HEK293 (cell line): ENCODE measurements around the gene PTPRN2.

Experiments used
- CTCF ChIA-PET: fragments of 350-600 bp; formaldehyde crosslinking; extraction: SDS; loops from one replicate; lab custom pipeline; 2021; ENCODE audit warnings: antibody characterized with exemption; lab: Yijun Ruan, JAX
- POLR2A ChIA-PET: fragments of 300-600 bp; formaldehyde crosslinking; extraction: SDS; loops from one replicate; lab custom pipeline; 2020; ENCODE audit warnings: antibody characterized with exemption, inconsistent platforms; lab: Yijun Ruan, JAX
- H3K27ac ChIP-seq: fragments of 200-500 bp; sonication (Bioruptor generic); 2 replicates; pipeline ENCODE4 v1.5.1; 2014; ENCODE audit warnings: low read depth, low read length, control low read depth, inconsistent platforms; ENCODE audit errors: extremely low read depth
- H3K36me3 ChIP-seq, 2 experiments: fragments of 200-500 bp in 1 of 2; sonication (Bioruptor generic) in 1 of 2; 1 replicate in 1 of 2; 2 replicates in 1 of 2; pipeline ENCODE4 v1.5.1; 2014 to 2017; ENCODE audit warnings: inconsistent platforms in 2 of 2, low read length in 2 of 2; ENCODE audit not compliant: control insufficient read depth in 2 of 2, insufficient read depth in 1 of 2
- H3K4me1 ChIP-seq: fragments of 200-500 bp; sonication (Bioruptor generic); 2 replicates; pipeline ENCODE4 v1.5.1; 2014; ENCODE audit warnings: mild to moderate bottlenecking, low read length, inconsistent platforms; ENCODE audit not compliant: control insufficient read depth, insufficient read depth
- H3K4me3 ChIP-seq: 2 replicates; pipeline ENCODE4 v1.5.1; 2011; ENCODE audit warnings: low read depth, mild to moderate bottlenecking, control low read depth, low read length, moderate library complexity
- H3K9me3 ChIP-seq: fragments of 200-500 bp; sonication (Bioruptor generic); 2 replicates; pipeline ENCODE4 v1.5.1; 2014; ENCODE audit warnings: low read depth, low read length, inconsistent platforms; ENCODE audit not compliant: control insufficient read depth, insufficient read depth
- GLI2 ChIP-seq: fragments of 450-650 bp; formaldehyde crosslinking; IDR thresholded peaks from 2 replicates; pipeline ENCODE4; 2017; ENCODE audit warnings: missing biosample characterization, missing genetic modification characterization, low read depth, borderline replicate concordance
- KLF7 ChIP-seq: fragments of 450-650 bp; formaldehyde crosslinking; IDR thresholded peaks from 2 replicates; pipeline ENCODE4 v1.5.1; 2016; ENCODE audit warnings: missing biosample characterization, missing genetic modification characterization, borderline replicate concordance
- PRDM1 ChIP-seq: fragments of 450-650 bp; formaldehyde crosslinking; IDR thresholded peaks from 2 replicates; pipeline ENCODE4; 2016; ENCODE audit warnings: missing biosample characterization, missing genetic modification characterization
- PRDM2 ChIP-seq: fragments of 450-650 bp; formaldehyde crosslinking; IDR thresholded peaks from 2 replicates; pipeline ENCODE4 v1.5.1; 2016; ENCODE audit warnings: missing biosample characterization, missing genetic modification characterization, borderline replicate concordance
- ZBTB17 ChIP-seq: fragments of 450-650 bp; formaldehyde crosslinking; IDR thresholded peaks from 2 replicates; pipeline ENCODE4 v1.5.1; 2016; ENCODE audit warnings: missing biosample characterization, missing genetic modification characterization
- ZFP69B ChIP-seq: fragments of 450-650 bp; formaldehyde crosslinking; IDR thresholded peaks from 2 replicates; pipeline ENCODE4 v1.5.1; 2016; ENCODE audit warnings: missing biosample characterization, missing genetic modification characterization
- ZNF133 ChIP-seq: fragments of 450-650 bp; formaldehyde crosslinking; IDR thresholded peaks from 2 replicates; pipeline ENCODE4 v1.5.1; 2016; ENCODE audit warnings: missing biosample characterization, missing genetic modification characterization
- ZNF146 ChIP-seq: fragments of 450-650 bp; formaldehyde crosslinking; IDR thresholded peaks from 2 replicates; pipeline ENCODE4 v1.5.1; 2016; ENCODE audit warnings: missing biosample characterization, missing genetic modification characterization
- ZNF23 ChIP-seq: fragments of 450-650 bp; formaldehyde crosslinking; IDR thresholded peaks from 2 replicates; pipeline ENCODE4 v1.5.1; 2016; ENCODE audit warnings: missing biosample characterization, missing genetic modification characterization, borderline replicate concordance
- ZNF350 ChIP-seq: fragments of 450-650 bp; formaldehyde crosslinking; IDR thresholded peaks from 2 replicates; pipeline ENCODE4 v1.5.0; 2017; ENCODE audit warnings: missing biosample characterization, mild to moderate bottlenecking, missing genetic modification characterization
- ZNF48 ChIP-seq: fragments of 450-650 bp; formaldehyde crosslinking; IDR thresholded peaks from 2 replicates; pipeline ENCODE4 v1.5.1; 2016; ENCODE audit warnings: missing biosample characterization, missing genetic modification characterization
- ZNF571 ChIP-seq: fragments of 450-650 bp; formaldehyde crosslinking; IDR thresholded peaks from 2 replicates; pipeline ENCODE4 v1.5.0; 2017; ENCODE audit warnings: missing biosample characterization, missing genetic modification characterization
- ZNF664 ChIP-seq: fragments of 450-650 bp; formaldehyde crosslinking; IDR thresholded peaks from 2 replicates; pipeline ENCODE4 v1.5.1; 2016; ENCODE audit warnings: missing biosample characterization, missing genetic modification characterization
- ZXDB ChIP-seq: fragments of 450-650 bp; formaldehyde crosslinking; IDR thresholded peaks from 2 replicates; pipeline ENCODE4 v1.5.1; 2016; ENCODE audit warnings: missing biosample characterization, missing genetic modification characterization
- TF ChIP-seq, protein P1 (sequence below): fragments of 450-650 bp; formaldehyde crosslinking; IDR thresholded peaks from 2 replicates; pipeline ENCODE4 v1.5.1; 2017; ENCODE audit warnings: missing biosample characterization, missing genetic modification characterization

PTPRN2 gene

DNA sequence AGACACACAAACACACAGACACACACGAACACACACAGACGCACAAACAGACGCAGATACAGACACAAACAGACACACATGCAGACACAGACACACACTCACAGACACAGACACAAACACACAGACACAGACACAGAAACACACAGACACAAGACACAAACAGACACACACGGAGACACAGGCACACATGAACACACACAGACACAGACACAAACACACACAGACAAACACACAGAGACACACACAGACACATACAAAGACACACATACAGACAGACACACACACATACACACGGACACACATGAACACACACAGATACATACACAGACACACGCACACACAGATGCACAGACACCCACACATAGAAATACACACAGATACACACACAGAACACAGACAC is 815.9 kb downstream of the PTPRN2 start:
- CTCF ChIA-PET, result no interaction called here
- no peaks in the 10 kb centered on the region for H3K36me3 ChIP-seq
- POLR2A ChIA-PET, result no interaction called here
- no peak overlapping the region for H3K4me3 ChIP-seq
- no peak overlapping the region for H3K27ac ChIP-seq
- TF ChIP-seq ZNF664, result no peak
- no peak for TF ChIP-seq ZBTB17
- TF ChIP-seq ZNF146 (tag by site-specific recombination), result 0 out of 2 replicates have a peak, but pooled peaks have one; percentile 13
- peak; percentile 69; the same call in 1 of the 2 replicates for TF ChIP-seq ZNF48 (tag by site-specific recombination)
- H3K4me1 ChIP-seq, result no peaks in the 10 kb centered on the region
- no peaks in the 10 kb centered on the region for H3K9me3 ChIP-seq

GRCh38 chr7:157770716-157771320 is 816.8 kb downstream of the PTPRN2 start:
- no peak for TF ChIP-seq ZXDB (tag by site-specific recombination)
- no peak for TF ChIP-seq ZNF133 (tag by site-specific recombination)
- TF ChIP-seq KLF7 (tag by site-specific recombination), result no peak
- no peak for TF ChIP-seq PRDM2 (tag by site-specific recombination)
- TF ChIP-seq ZFP69B (tag by site-specific recombination), result no peak
- TF ChIP-seq ZNF350 (tag by site-specific recombination), result no peak
- no peak for TF ChIP-seq GLI2 (tag by site-specific recombination)
- no peak for TF ChIP-seq ZNF23 (tag by site-specific recombination)
- no peak for TF ChIP-seq PRDM1 (tag by site-specific recombination)
- TF ChIP-seq, protein P1, sequence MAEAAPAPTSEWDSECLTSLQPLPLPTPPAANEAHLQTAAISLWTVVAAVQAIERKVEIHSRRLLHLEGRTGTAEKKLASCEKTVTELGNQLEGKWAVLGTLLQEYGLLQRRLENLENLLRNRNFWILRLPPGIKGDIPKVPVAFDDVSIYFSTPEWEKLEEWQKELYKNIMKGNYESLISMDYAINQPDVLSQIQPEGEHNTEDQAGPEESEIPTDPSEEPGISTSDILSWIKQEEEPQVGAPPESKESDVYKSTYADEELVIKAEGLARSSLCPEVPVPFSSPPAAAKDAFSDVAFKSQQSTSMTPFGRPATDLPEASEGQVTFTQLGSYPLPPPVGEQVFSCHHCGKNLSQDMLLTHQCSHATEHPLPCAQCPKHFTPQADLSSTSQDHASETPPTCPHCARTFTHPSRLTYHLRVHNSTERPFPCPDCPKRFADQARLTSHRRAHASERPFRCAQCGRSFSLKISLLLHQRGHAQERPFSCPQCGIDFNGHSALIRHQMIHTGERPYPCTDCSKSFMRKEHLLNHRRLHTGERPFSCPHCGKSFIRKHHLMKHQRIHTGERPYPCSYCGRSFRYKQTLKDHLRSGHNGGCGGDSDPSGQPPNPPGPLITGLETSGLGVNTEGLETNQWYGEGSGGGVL (tag by site-specific recombination), result no peak
- TF ChIP-seq ZNF571 (tag by site-specific recombination), result no peak
- POLR2A ChIA-PET, result no interaction called here

More at GRCh38 chr7:157770716-157771320, 816.8 kb downstream of the PTPRN2 start:
- Histone ChIP-seq H3K4me3 (no peak overlapping the region), H3K36me3 (no peaks in the 10 kb centered on the region), H3K27ac (no peak overlapping the region), H3K4me1 (no peaks in the 10 kb centered on the region), H3K9me3 (no peaks in the 10 kb centered on the region)
- CTCF ChIA-PET, result no interaction called here
